NCI-H2196 treated with DMSO at 0.1 percent for 48 hours (cell line): ENCODE measurements around the gene TRIOBP.
"Not testable (repeated sequence)": the region's sequence is repeated elsewhere in the genome, so short reads cannot be mapped to it uniquely, and the experiment has no call there.

Source experiments
- DNase-seq: peaks from one replicate; lab custom pipeline; 2025; ENCODE audit not compliant: unreplicated experiment; lab: John Stamatoyannopoulos, UW

TRIOBP gene

DNA sequence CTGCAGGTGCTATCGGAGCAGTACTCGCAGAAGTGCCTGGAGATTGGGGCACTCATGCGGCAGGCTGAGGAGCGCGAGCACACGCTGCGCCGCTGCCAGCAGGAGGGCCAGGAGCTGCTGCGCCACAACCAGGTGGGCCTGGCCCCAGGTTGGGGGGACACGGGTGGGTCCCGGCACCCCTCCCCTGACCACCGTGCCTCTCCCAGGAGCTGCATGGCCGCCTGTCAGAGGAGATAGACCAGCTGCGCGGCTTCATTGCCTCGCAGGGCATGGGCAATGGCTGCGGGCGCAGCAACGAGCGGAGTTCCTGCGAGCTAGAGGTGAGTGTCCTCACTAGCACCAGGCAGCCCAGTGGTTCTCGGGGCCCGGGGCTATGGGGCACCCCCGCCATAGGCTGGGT lies 72.2 kb downstream of the TRIOBP start:
- DNase-seq: no peak

DNA sequence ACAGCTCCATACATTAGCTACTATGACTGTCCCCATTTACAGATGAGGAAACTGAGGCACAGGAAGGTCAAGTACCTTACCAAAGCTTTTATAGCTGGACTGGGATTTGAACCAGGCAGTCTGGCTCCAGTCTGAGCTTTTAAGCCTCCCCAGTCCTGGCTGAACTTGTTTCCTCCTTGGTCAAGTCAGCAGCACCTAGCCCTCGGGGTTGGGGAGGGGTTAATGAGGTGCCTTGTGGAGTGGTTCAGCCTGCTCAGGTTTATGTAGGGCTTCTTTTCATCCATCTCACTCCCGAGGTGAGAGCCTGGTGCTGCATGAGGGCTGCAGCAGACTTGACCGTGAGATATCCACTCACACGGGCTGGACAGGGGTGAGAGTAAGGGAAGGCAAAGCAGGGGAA lies 74.2 kb downstream of the TRIOBP start:
- DNase-seq: no peak

DNA sequence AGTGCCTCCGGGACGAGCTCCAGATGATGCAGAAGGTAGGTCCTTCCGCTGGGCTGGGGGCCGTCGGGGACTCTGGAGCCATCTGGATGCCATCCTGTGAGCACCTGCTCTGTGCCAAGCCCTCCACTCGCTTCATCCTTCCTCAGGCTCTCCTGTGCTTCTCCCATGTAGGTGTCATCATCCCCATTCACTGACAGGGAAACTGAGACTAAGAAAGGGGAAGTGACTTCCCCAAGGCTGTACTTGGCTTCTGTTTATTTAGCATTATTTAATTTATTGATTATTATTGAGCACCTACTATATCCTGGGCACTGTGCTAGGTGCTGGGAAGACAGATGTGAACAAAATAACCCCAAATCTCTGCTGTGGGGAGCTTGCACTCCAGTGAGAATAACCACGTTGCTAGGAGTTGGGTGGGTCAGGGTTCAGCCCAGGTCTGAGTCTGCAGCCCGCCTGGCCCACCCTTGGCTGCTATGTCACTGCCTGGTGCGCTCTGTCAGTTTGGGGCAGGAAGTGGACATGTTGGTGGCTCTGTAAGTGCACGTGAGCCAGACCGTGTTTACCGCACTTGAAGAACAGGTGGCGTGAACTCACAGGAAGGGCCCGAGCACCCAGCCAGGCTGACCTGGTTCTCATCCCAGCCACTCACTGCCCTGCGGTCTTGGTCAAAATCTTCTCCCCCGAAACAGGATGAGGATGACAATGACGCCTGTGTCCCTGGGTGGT lies 75.0 kb downstream of the TRIOBP start:
- DNase-seq: no peak

DNA sequence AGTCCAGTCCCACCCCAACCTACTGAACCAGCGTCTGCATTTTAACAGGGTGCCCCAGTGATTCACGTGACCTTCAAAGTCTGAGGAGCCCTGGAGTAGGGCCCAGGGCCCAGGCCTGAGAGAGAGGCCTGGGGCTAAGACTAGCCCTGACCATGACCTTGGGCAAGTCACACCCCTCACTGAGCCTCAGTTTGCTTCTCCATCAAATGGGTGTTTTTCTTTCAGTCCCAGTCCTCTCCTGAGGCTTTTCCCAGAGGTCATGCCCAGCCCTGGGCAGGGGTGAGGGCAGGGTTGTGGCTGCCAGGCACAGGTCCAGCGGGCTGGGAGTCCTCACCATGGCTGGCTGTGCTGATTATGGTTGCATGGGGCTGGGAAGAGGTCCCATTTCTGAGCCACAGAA lies 77.9 kb downstream of the TRIOBP start:
- no peak for DNase-seq

DNA sequence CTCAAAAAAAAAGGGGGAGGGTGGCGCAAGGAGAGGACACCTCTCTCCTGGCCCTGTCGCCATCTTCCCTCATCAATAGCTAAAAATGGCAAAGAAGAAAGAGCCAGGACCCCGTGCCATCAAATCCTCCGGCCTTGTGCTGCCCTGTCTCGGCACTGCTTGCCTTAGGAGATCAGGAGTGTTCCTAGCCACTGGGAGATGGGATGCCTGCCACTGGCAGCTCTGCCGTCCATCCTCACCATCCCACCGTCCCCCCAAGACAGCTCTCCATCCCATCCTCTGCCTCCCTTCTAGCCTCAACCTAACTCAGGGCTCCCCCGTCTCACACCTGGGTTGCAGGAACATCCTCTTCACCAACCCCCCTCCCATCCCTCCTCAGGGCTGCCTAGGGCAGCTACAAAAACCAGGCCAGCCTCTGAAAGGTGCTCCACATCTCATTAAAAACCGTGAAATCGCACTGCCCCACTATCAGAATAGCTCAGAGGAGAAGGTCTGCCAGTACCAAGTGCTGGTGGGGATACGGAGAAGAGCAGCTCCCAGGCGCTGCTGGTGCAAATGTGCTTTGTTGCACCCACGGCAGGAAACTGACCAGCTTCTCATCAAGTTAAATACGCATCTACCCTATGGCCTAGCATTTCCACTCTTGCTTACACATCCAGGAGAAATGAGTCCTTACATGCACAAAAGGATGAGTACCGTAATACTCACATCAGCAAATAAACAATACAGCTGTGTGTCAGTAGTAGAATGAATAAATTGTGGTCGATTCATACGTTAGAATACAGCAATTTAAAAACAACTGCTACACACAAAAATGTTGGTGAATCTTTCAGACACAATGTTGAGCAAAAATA lies 79.2 kb downstream of the TRIOBP start:
- DNase-seq: no peak

DNA sequence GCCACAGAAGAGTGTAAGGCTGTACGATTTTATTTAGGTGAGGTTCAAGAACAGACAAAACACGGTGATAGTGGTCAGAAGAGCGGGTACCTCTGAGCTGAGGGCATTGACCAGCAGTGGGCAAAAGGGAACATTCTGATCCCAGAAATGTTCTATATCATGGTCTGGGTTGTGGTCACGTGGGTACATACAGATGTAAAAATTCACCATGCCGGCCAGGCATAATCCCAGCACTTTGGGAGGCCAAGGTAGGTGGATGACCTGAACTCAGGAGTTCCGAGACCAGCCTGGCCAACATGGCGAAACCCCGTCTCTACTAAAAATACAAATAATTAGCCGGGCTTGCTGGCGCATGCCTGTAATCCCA lies 79.8 kb downstream of the TRIOBP start:
- DNase-seq: no peak

DNA sequence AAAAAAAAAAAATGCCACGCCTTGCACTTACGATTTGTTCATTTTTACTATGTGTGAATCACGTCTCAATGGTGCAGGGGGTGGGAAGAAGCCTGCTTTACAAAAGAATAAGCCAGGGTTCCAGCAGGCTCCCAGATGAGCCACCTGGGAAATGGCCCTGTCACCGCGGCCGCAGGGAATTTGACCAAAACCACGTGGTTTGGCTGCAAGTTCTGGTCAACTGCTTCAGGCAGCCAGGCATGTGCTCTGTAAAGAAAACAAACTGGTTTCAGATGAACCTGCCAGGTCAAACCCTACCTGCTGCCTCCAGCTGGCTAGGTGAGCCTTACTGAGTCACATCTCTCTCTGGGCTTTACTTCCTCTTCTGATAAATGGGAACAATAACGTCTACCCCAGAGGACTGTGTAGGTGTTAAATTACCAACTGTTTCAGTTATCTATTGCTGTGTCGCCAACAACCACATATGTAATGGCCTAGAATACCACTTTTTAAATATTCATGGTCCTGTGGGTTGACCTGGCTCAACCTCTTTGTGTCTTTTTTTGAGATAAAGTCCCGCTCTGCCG lies 80.4 kb downstream of the TRIOBP start:
- peak; percentile 28 for DNase-seq

DNA sequence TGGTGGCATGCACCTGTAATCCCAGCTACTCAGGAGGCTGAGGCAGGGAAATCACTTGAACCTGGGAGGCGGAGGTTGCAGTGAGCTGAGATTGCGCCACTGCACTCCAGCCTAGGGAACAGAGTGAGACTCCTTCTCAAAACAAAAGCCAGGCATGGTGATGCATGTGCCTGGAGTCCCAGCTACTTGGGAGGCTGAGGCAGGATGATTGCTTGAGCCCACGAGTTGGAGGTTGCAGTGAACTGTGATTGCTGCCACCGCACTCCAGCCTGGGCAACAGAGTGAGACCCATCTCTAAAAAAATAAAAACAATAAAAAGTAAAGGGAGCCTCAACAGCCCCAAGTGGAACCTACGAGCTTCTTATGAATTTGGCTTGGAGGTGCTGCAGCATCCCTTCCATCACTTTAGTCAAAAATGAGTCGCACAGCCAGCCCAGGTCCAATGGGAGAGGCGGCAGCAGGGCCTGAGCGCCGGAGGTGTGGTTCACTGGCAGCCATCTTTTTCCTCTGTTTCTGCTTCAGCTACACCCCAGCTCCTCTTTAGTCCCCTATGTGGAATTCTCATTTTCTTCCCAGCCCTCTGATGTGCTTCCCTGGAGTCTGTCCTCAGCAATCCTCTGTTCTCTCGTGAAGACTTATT lies 81.6 kb downstream of the TRIOBP start:
- no peak for DNase-seq

DNA sequence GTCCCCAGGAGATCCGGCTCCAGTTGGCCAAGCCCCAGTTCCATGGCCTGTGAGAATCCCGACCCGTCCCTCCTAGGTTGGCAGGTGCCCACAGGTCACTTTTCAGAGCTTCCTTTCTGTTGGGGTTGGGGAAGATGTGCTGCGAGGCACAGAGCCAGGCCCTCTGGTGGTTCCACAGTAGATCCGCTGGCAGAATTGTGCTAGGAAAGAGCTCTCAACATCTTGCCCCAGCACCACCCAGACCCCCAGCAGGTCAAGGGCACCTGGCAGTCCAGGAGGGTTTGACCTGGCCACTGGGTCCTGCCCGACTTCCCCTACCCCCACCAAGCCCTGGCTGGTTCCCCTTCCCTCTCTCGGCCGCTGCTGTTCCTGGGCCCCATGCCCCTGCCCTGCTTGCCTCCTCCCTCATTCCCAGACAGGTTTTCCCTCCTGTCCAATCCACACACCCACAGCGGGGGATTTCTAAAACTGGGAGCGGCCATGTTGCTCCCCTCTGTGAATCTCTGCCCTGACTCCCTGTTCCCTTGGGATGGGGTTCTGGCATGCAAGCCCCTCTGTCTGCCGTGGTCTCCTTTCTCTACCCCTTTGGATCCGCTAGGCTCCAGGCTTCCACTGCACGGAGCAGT lies 84.7 kb downstream of the TRIOBP start:
- no peak for DNase-seq

DNA sequence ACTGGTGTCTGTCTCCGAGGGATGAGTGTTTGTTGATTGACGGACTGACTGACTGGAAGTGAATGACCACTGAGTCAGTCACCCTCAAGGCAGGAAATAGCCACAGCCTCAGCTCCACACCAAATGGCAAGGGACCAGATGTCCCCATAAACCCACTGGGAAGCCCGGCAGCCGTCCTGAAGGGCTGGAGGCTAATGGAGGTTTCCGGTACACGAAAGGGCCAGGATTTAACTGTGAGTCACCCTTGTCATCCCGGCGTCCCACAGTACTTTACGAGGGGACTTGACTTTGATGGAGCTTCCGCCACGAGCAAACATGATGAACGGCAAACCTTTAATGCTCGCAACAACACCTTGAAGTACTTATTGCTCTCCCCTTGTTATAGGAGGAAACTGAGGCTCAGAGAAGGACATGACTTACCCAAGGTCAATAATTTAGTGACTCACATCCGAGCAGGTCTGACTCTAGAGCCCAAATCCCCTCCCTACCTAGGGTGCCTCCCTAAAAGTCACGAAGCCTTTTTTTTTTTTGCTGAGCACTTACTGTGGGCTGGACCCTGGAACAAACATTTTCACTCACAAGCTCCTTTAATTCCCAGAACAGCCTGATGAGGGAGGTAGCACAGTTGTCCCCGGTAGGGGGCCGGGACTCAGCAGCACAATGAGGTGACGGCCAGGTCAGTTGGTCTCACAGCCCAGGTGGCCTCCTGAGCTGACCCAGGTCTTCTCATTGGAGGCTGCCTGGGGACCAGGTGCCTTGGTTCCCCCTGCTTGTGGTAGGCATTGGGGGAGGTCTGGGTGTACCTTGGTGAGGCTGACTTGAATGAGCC lies 85.7 kb downstream of the TRIOBP start:
- DNase-seq: no peak

DNA sequence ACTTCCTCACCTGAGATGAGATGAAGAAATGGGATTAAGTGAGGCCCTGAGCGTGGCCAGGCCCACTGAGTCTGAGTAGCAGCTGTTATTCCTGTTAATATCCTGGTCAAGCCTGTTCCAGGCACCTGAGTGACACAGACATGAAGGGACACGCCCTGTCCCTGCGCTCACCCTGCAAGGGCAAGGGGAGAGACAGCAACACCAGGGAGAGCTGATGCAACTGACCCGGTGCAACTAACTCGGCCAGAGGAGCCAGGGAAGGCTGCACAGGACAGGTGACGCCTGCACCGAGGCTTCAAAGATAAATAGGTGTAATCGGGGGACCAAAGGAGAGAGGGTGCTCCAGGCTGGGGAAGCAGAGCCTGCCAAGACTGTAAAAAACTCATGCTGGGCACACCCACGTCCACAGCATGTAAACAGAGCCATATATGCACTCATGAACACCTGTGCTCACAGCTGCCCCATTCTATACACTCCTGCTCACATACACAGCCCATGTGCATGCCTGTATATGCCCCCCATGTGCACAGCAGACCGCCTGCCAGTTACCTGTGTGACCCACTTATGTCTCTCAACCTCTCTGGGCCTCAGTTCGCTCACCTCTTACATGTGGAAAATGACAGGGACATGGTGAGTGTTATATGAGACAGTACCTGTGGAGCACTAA lies 88.1 kb downstream of the TRIOBP start:
- no peak for DNase-seq

DNA sequence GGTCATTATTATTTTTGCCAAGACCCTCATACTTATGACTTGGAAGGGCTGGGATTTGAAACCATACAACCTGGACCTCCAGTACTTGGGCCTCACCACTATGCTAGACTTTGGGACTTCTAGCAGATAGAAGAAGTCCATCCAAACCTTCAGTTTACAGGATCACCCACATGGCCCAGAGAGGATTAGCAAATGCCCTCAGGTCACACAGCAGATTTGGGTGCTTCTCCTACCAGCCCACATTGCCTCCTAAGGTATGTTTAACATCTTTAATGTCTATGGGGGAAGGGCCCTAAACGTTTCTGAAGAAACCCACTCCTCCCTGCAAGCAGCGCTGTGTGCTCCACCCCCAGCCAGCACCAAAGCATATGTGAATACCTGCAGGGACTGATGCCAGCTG lies 93.4 kb downstream of the TRIOBP start:
- no peak for DNase-seq

DNA sequence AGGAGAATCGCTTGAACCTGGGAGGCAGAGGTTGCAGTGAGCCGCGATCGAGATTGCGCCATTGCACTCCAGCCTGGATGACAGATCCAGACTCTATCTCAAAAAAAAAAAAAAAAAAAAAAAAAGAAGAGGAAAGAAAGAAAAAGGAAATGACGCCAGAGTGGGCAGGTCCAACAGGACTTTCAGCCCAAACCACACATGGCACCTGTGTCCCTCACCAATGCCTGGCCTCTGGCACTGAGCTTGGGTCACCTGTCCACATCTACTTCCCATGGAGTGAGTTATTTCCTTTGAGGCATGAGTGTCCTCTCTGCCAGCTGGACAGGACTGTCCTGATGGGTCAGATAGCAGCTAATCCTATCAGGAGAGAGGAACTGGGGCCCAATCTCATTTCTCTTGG lies 95.6 kb downstream of the TRIOBP start:
- DNase-seq: no peak

DNA sequence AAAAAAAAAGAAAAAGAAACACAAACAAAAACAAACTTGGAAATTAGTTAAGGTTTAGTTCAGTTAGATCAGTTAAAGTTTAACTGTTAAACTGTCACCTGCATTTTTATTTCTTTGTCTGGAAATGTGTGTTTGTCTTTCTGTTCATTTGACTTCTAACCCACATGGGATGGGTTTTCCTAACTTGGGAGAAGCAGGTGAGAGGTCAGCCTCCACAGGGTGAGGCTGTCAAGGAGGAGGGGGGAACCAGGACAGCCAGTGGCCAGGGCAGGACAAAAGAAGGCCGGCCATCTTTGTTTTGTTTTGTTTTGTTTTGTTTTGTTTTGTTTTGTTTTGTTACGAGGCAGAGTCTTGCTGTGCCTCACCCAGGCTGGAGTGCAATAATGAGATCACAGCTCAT lies 97.5 kb downstream of the TRIOBP start:
- DNase-seq: no peak

DNA sequence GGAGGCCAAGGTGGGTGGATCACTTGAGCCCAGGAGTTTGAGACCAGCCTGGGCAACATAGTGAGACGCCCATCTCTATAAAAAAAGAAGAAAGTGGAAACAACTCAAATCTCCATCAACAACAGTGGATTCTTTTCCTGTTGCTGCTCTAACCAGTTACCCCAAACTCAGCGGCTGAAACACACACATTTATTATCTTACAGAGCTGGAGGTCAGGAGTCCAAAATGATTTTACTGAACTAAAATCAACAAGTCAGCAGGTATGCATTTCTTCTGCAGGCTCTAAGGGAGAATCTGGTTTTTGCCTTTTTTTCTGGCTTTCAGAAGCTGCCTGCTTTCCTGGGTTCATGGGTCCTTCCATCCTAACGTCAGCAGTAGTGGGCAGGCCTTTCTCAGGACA lies 99.2 kb downstream of the TRIOBP start:
- no peak for DNase-seq

DNA sequence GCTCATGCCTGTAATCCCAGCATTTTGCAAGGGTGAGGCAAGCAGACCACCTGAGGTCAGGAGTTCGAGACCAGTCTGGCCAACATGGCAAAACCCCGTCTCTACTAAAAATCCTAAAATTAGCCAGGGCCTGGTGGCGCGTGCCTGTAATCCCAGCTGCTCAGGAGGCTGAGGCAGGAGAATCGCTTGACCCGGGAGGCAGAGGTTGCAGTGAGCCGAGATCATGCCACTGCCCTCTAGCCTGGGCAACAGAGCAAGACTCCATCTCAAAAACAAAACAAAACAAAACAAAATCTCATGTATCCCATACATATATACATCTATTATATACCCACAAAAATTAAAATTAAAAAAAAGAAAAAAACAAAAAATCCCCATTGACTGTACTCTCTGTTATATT lies 100.4 kb downstream of the TRIOBP start:
- DNase-seq: not testable (repeated sequence)

DNA sequence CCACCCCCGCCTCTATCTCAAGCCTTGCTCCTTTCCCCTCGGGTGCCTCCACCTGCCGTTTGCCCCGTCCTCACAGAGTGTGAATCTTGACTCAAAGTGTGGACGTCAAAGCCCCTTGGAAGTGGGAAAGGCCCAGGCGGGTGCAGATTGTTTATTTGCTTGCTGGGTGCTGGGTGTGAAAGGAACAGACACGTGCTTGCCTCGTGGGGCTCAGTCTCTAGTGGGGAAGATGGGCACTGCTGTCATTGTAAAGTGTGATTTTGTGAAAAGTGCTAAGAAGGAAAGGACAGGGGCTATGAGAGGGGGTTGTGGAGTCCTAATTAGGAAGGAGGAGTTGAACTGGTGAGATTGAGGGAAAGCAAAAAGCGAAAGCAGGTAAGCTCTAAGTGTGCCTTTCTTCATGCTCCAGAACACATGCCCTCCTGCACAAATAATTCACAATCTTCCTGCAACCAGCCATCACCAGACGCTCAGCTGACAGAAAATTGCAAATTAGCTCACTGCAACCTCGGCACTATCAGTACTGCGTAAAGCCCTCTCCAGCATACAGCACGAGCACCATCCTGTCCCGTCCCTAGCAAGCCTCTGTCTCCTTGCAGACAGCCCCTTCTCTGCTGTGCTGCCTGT lies 101.1 kb downstream of the TRIOBP start:
- no peak for DNase-seq

DNA sequence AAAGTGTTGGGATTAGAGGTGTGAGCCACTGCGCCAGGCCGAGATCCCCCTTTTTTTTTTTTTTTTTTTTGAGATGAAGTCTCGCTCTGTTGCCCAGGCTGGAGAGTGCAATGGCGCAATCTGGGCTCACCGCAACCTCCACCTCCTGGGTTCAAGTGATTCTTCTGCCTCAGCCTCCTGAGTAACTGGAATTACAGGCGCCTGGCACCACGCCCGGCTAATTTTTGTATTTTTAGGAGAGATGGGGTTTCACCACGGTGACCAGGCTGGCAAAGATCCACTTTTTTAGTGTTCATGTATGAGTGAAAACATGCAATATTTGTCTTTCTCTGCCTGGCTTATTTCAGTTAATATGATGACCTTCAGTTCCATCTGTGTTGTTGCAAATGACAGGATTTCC lies 103.1 kb downstream of the TRIOBP start:
- not testable (repeated sequence) for DNase-seq

DNA sequence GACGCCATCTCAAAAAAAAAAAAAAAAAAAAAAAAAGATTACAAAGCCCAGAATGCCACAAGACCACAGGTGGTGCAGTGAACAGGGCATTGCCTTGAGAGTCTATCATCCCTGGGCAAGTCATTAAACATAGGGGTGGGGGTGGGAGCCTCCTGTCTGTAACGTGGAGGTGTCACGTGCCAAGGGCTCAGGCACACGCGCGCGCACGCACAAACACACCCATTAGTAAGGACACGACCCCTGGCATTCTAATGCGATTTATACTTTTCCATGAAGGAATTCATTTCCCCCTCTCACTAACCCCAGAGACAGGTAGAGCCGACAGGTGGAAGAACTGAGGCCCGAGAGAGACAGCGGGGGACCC lies 105.1 kb downstream of the TRIOBP start:
- DNase-seq: no peak
